H9 (cell line): ENCODE measurements around the gene CDKL5. TPM values are rescaled to one million over a fixed set of nuclear protein-coding genes. Genes with fewer than 3 reads are reported as not detected.

Source experiments
- DNase-seq: peaks from one replicate; pipeline ENCODE4 v3.0.0-alpha.2; 2017
- H2AFZ ChIP-seq: one replicate; pipeline ENCODE4 v1.6.1; 2013; ENCODE audit warnings: mild to moderate bottlenecking, low read length, control low read depth, moderate library complexity
- H2AK5ac ChIP-seq: 2 replicates; pipeline ENCODE4 v1.6.1; 2013; ENCODE audit warnings: low read length, control low read depth, mixed read lengths; ENCODE audit not compliant: insufficient read length
- H2BK120ac ChIP-seq: one replicate; pipeline ENCODE4 v1.6.1; 2013; ENCODE audit warnings: low read depth, mild to moderate bottlenecking, low read length, control low read depth, inconsistent platforms; ENCODE audit not compliant: poor library complexity, severe bottlenecking
- H2BK12ac ChIP-seq: 2 replicates; pipeline ENCODE4 v1.6.1; 2013; ENCODE audit warnings: low read length, control low read depth, mixed read lengths, low read depth; ENCODE audit not compliant: insufficient read length
- H2BK15ac ChIP-seq: 2 replicates; pipeline ENCODE4 v1.6.1; 2013; ENCODE audit warnings: low read depth, low read length, control low read depth
- H2BK20ac ChIP-seq: one replicate; pipeline ENCODE4 v1.6.1; 2013; ENCODE audit warnings: low read depth, mild to moderate bottlenecking, low read length, control low read depth, inconsistent platforms; ENCODE audit not compliant: poor library complexity, severe bottlenecking
- H2BK5ac ChIP-seq: 2 replicates; pipeline ENCODE4 v1.6.1; 2013; ENCODE audit warnings: low read length, control low read depth, mixed read lengths; ENCODE audit not compliant: insufficient read length
- H3K14ac ChIP-seq: 2 replicates; pipeline ENCODE4 v1.6.1; 2013; ENCODE audit warnings: low read length, control low read depth; ENCODE audit not compliant: insufficient read depth
- H3K18ac ChIP-seq: 2 replicates; pipeline ENCODE4 v1.6.1; 2013; ENCODE audit warnings: low read depth, mild to moderate bottlenecking, mixed read lengths, low read length, control low read depth; ENCODE audit not compliant: insufficient read length
- H3K23ac ChIP-seq: 2 replicates; pipeline ENCODE4 v1.6.1; 2013; ENCODE audit warnings: low read length, control low read depth, mixed read lengths, low read depth; ENCODE audit not compliant: insufficient read length
- H3K23me2 ChIP-seq: 2 replicates; pipeline ENCODE4 v1.6.1; 2013; ENCODE audit warnings: low read depth, mild to moderate bottlenecking, mixed read lengths, low read length, control low read depth; ENCODE audit not compliant: insufficient read length, poor library complexity, severe bottlenecking
- H3K27ac ChIP-seq: 2 replicates; pipeline ENCODE4 v1.5.1; 2013; ENCODE audit warnings: low read length, control low read depth, mixed read lengths, low read depth; ENCODE audit not compliant: insufficient read length
- H3K27me3 ChIP-seq: 2 replicates; pipeline ENCODE4 v1.6.1; 2013; ENCODE audit warnings: low read length, control low read depth, inconsistent platforms; ENCODE audit not compliant: insufficient read depth
- H3K4ac ChIP-seq: 2 replicates; pipeline ENCODE4 v1.6.1; 2013; ENCODE audit warnings: low read depth, mild to moderate bottlenecking, control low read depth, inconsistent platforms, low read length, moderate library complexity
- H3K4me1 ChIP-seq: 2 replicates; pipeline ENCODE4 v1.6.1; 2013; ENCODE audit warnings: low read length, control low read depth, inconsistent platforms; ENCODE audit not compliant: insufficient read depth
- H3K4me2 ChIP-seq: 2 replicates; pipeline ENCODE4 v1.6.1; 2013; ENCODE audit warnings: low read length, control low read depth, mixed read lengths; ENCODE audit not compliant: insufficient read length, insufficient read depth
- H3K56ac ChIP-seq: 2 replicates; pipeline ENCODE4 v1.6.1; 2013; ENCODE audit warnings: low read depth, mild to moderate bottlenecking, mixed read lengths, low read length, control low read depth; ENCODE audit not compliant: insufficient read length
- H3K79me1 ChIP-seq: 2 replicates; pipeline ENCODE4 v1.6.1; 2013; ENCODE audit warnings: low read depth, mild to moderate bottlenecking, moderate library complexity, low read length, control low read depth, inconsistent platforms; ENCODE audit not compliant: insufficient read depth, poor library complexity, severe bottlenecking
- H3K79me2 ChIP-seq: 2 replicates; pipeline ENCODE4 v1.6.1; 2013; ENCODE audit warnings: low read length, control low read depth, inconsistent platforms; ENCODE audit not compliant: insufficient read depth
- H3K9ac ChIP-seq: 2 replicates; pipeline ENCODE4 v1.6.1; 2013; ENCODE audit warnings: low read length, control low read depth, mixed read lengths; ENCODE audit not compliant: insufficient read length; ENCODE audit errors: extremely low read depth
- H3K9me3 ChIP-seq: one replicate; pipeline ENCODE4 v1.6.1; 2013; ENCODE audit warnings: low read depth, low read length, inconsistent platforms; ENCODE audit not compliant: control insufficient read depth
- H3T11ph ChIP-seq: one replicate; pipeline ENCODE4 v1.6.1; 2013; ENCODE audit warnings: mild to moderate bottlenecking, low read length, control low read depth, inconsistent platforms
- H4K20me1 ChIP-seq: one replicate; pipeline ENCODE4 v1.6.1; 2013; ENCODE audit not compliant: control insufficient read depth, insufficient read length, insufficient read depth
- H4K5ac ChIP-seq: 2 replicates; pipeline ENCODE4 v1.6.1; 2013; ENCODE audit warnings: low read depth, mild to moderate bottlenecking, mixed read lengths, low read length, control low read depth; ENCODE audit not compliant: insufficient read length
- H4K8ac ChIP-seq: replicated peaks from 2 replicates; pipeline ENCODE4 v1.6.1; 2013; ENCODE audit warnings: low read length, control low read depth, mixed read lengths, low read depth; ENCODE audit not compliant: insufficient read length
- H4K91ac ChIP-seq: 2 replicates; pipeline ENCODE4 v1.6.1; 2013; ENCODE audit warnings: low read depth, mild to moderate bottlenecking, moderate library complexity, mixed read lengths, low read length, control low read depth; ENCODE audit not compliant: insufficient read length
- H3K27ac Mint-ChIP-seq, 3 experiments: 2 replicates in 2 of 3; 3 replicates in 1 of 3; pipeline ENCODE4 v1.8.0; 2020 to 2021; ENCODE audit warnings: mixed read lengths in 3 of 3, mild to moderate bottlenecking in 1 of 3, moderate library complexity in 1 of 3
- H3K27me3 Mint-ChIP-seq: 2 replicates; pipeline ENCODE4 v1.8.0; 2021; ENCODE audit warnings: low read depth, mild to moderate bottlenecking, moderate library complexity, mixed read lengths
- H3K36me3 Mint-ChIP-seq, 3 experiments: 2 replicates in 2 of 3; 3 replicates in 1 of 3; pipeline ENCODE4 v1.8.0; 2020 to 2021; ENCODE audit warnings: low read depth in 3 of 3, mixed read lengths in 3 of 3; ENCODE audit not compliant: insufficient read depth in 1 of 3
- H3K4me1 Mint-ChIP-seq, 2 experiments: 2 replicates each; pipeline ENCODE4 v1.8.0; 2020; ENCODE audit warnings: mixed read lengths in 2 of 2
- H3K4me3 Mint-ChIP-seq, 2 experiments: 2 replicates in 1 of 2; 3 replicates in 1 of 2; pipeline ENCODE4 v1.8.0; 2020 to 2021; ENCODE audit warnings: mild to moderate bottlenecking in 2 of 2, mixed read lengths in 2 of 2, moderate library complexity in 1 of 2
- H3K9me3 Mint-ChIP-seq, 2 experiments: 2 replicates in 1 of 2; 3 replicates in 1 of 2; pipeline ENCODE4 v1.8.0; 2020; ENCODE audit warnings: mild to moderate bottlenecking in 2 of 2, mixed read lengths in 2 of 2, moderate library complexity in 1 of 2
- WGBS: extraction: QIAGEN DNeasy Blood & Tissue Kit; methylation state at CpG from one replicate; pipeline ENCODE4 v1.1.7; 2013; ENCODE audit warnings: missing lambda C conversion rate, low lambda C conversion rate, mixed read lengths; ENCODE audit not compliant: insufficient read length; ENCODE audit errors: extremely low coverage; 5-methylcytosine and 5-hydroxymethylcytosine counted together
- total RNA-seq: library from RNA; stranded (reverse); gene quantifications from 2 replicates; pipeline ENCODE4 v1.2.1, GENCODE V29; 2021
- TF ChIP-seq, protein P1 (sequence below): fragments of 200-600 bp; sonication (generic); conservative IDR thresholded peaks from 3 replicates; pipeline ENCODE4 v1.8.0; 2021; ENCODE audit warnings: antibody characterized with exemption, mild to moderate bottlenecking

CDKL5 gene
- total RNA-seq, 1 experiment from 2014 or later: 19.5 TPM

DNA sequence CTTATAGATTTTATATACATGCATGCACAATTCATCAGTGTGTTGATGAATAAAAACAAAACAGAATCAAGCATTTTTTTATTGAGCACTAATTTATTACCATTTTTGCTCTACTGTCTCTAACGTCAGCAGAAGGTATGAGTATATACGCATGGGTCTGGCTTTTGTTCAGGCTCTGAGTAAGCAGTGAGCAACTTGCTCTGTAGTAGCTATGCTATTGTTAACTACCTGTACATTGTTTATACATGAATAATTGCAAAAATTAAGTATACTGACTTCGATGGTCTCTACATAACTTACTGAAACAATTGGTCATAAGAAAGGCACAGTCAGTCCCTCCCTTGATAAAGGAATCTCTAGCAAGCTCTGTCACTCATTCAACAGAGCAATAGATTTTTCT lies 123.6 kb downstream of the CDKL5 start:
- Histone ChIP-seq H4K8ac (no peak overlapping the region), H2AK5ac (no peak overlapping the region), H2BK120ac (no peak overlapping the region), H3K4me2 (no peak overlapping the region), H3K79me1 (no peaks in the 10 kb centered on the region), H2AFZ (no peak overlapping the region), H3K23ac (no peak overlapping the region), H3K27ac (no peak overlapping the region), H3K9ac (no peak overlapping the region), H3K4me1 (no peaks in the 10 kb centered on the region; the same call in 1 of the 2 replicates), H4K5ac (no peak overlapping the region), H3K14ac (no peak overlapping the region), H3K79me2 (no peaks in the 10 kb centered on the region), H2BK15ac (no peak overlapping the region), H2BK12ac (no peak overlapping the region), H3K27me3 (no peaks in the 10 kb centered on the region), H3K23me2 (no peaks in the 10 kb centered on the region), H3K18ac (no peak overlapping the region), H4K91ac (no peak overlapping the region), H3K56ac (no peak overlapping the region), H3K4ac (no peak overlapping the region), H3T11ph (no peak overlapping the region), H4K20me1 (no peaks in the 10 kb centered on the region), H2BK5ac (no peak overlapping the region), H3K9me3 (peaks cover 32% of the 10 kb centered on the region), H2BK20ac (no peak overlapping the region)
- Mint-ChIP-seq H3K4me3 (no peak overlapping the region; a peak in 1 of 5 replicates), H3K36me3 (peaks cover 0 to 3% (median 2%) of the 10 kb centered on the region in 3 experiments; a peak in 4 of 7 replicates), H3K4me1 (peaks cover 14 to 29% of the 10 kb centered on the region in 2 experiments), H3K27me3 (no peaks in the 10 kb centered on the region), H3K27ac (no peak overlapping the region), H3K9me3 (peaks cover 51 to 52% of the 10 kb centered on the region in 2 experiments)
- no CpG with 5 or more reads among the region's 3 CpGs for WGBS
- TF ChIP-seq, protein P1, sequence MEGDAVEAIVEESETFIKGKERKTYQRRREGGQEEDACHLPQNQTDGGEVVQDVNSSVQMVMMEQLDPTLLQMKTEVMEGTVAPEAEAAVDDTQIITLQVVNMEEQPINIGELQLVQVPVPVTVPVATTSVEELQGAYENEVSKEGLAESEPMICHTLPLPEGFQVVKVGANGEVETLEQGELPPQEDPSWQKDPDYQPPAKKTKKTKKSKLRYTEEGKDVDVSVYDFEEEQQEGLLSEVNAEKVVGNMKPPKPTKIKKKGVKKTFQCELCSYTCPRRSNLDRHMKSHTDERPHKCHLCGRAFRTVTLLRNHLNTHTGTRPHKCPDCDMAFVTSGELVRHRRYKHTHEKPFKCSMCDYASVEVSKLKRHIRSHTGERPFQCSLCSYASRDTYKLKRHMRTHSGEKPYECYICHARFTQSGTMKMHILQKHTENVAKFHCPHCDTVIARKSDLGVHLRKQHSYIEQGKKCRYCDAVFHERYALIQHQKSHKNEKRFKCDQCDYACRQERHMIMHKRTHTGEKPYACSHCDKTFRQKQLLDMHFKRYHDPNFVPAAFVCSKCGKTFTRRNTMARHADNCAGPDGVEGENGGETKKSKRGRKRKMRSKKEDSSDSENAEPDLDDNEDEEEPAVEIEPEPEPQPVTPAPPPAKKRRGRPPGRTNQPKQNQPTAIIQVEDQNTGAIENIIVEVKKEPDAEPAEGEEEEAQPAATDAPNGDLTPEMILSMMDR: no peak
- DNase-seq: no peak
